ENCODE data around the gene LPAR2.
A peak's percentile ranks its signal among the peaks of the same experiment; 100 is the strongest.
"Not testable (repeated sequence)": the region's sequence is repeated elsewhere in the genome, so short reads cannot be mapped to it uniquely, and the experiment has no call there.

The LPAR2 gene

GRCh38 chr19:19618219-19619051 lies 9.6 kb downstream of the LPAR2 start, which contains the start of gene PBX4:
PBX4 (minus strand) TSS chr19:19618687; CDS start chr19:19618629, 58 bp downstream.
- no peaks in the 10 kb centered on the region for H3K27me3 ChIP-seq (ENCODE audit: control insufficient read depth in 2 of 2, insufficient read depth in 2 of 2, low read length in 2 of 2)
- H3K9ac ChIP-seq (ENCODE audit: low read depth in 1 of 2, low read length in 2 of 2): peak within 1 kb of the TSS; percentile 32 to 79
- no peaks in the 10 kb centered on the region for H3K9me3 ChIP-seq (ENCODE audit: control insufficient read depth in 2 of 2, low read length in 2 of 2)
- H3K27ac ChIP-seq (ENCODE audit: low read depth in 2 of 2, low read length in 2 of 2): peak within 1 kb of the TSS in 1 of 2 donors; percentile 9
- H3K36me3 ChIP-seq (ENCODE audit: control insufficient read depth in 2 of 2, insufficient read depth in 2 of 2, low read length in 2 of 2): no peaks in the 10 kb centered on the region
- H3K4me3 ChIP-seq (ENCODE audit: low read length in 2 of 2): peak within 1 kb of the TSS; percentile 67 to 70
- H3K4me1 ChIP-seq (ENCODE audit: control insufficient read depth in 2 of 2, insufficient read depth in 2 of 2, low read length in 2 of 2): peaks cover 10 to 17% of the 10 kb centered on the region in 2 donors

GRCh38 chr19:19615086-19615485 lies 12.9 kb downstream of the LPAR2 start:
- Histone ChIP-seq H3K36me3 (ENCODE audit: control insufficient read depth in 2 of 2, insufficient read depth in 2 of 2, low read length in 2 of 2) (no peaks in the 10 kb centered on the region), H3K9me3 (ENCODE audit: control insufficient read depth in 2 of 2, low read length in 2 of 2) (no peaks in the 10 kb centered on the region), H3K4me1 (ENCODE audit: control insufficient read depth in 2 of 2, insufficient read depth in 2 of 2, low read length in 2 of 2) (peaks cover 10 to 19% of the 10 kb centered on the region in 2 donors), H3K9ac (ENCODE audit: low read depth in 1 of 2, low read length in 2 of 2) (no peak overlapping the region), H3K27me3 (ENCODE audit: control insufficient read depth in 2 of 2, insufficient read depth in 2 of 2, low read length in 2 of 2) (no peaks in the 10 kb centered on the region), H3K27ac (ENCODE audit: low read depth in 2 of 2, low read length in 2 of 2) (no peak overlapping the region), H3K4me3 (ENCODE audit: low read length in 2 of 2) (no peak overlapping the region)

- Histone ChIP-seq H3K27me3 (ENCODE audit: control insufficient read depth in 2 of 2, insufficient read depth in 2 of 2, low read length in 2 of 2) (no peaks in the 10 kb centered on the region), H3K36me3 (ENCODE audit: control insufficient read depth in 2 of 2, insufficient read depth in 2 of 2, low read length in 2 of 2) (no peaks in the 10 kb centered on the region), H3K4me1 (ENCODE audit: control insufficient read depth in 2 of 2, insufficient read depth in 2 of 2, low read length in 2 of 2) (peaks cover 7 to 11% of the 10 kb centered on the region in 2 donors), H3K27ac (ENCODE audit: low read depth in 2 of 2, low read length in 2 of 2) (no peak overlapping the region), H3K4me3 (ENCODE audit: low read length in 2 of 2) (no peak overlapping the region), H3K9ac (ENCODE audit: low read depth in 1 of 2, low read length in 2 of 2) (no peak overlapping the region), H3K9me3 (ENCODE audit: control insufficient read depth in 2 of 2, low read length in 2 of 2) (no peaks in the 10 kb centered on the region)
Measured at GRCh38 chr19:19613506-19613905, 14.5 kb downstream of the LPAR2 start.

- no peak overlapping the region for H3K27ac ChIP-seq (ENCODE audit: low read depth in 2 of 2, low read length in 2 of 2)
- no peaks in the 10 kb centered on the region for H3K9me3 ChIP-seq (ENCODE audit: control insufficient read depth in 2 of 2, low read length in 2 of 2)
- H3K36me3 ChIP-seq (ENCODE audit: control insufficient read depth in 2 of 2, insufficient read depth in 2 of 2, low read length in 2 of 2): no peaks in the 10 kb centered on the region
- H3K9ac ChIP-seq (ENCODE audit: low read depth in 1 of 2, low read length in 2 of 2): no peak overlapping the region
- H3K27me3 ChIP-seq (ENCODE audit: control insufficient read depth in 2 of 2, insufficient read depth in 2 of 2, low read length in 2 of 2): no peaks in the 10 kb centered on the region
- H3K4me1 ChIP-seq (ENCODE audit: control insufficient read depth in 2 of 2, insufficient read depth in 2 of 2, low read length in 2 of 2): peaks cover 12 to 18% of the 10 kb centered on the region in 2 donors
- no peak overlapping the region for H3K4me3 ChIP-seq (ENCODE audit: low read length in 2 of 2)
Measured at GRCh38 chr19:19610376-19611202, 17.4 kb downstream of the LPAR2 start.

GRCh38 chr19:19606686-19607085 lies 21.3 kb downstream of the LPAR2 start:
- Histone ChIP-seq H3K4me1 (ENCODE audit: control insufficient read depth in 2 of 2, insufficient read depth in 2 of 2, low read length in 2 of 2) (peaks cover 17 to 27% of the 10 kb centered on the region in 2 donors), H3K9ac (ENCODE audit: low read depth in 1 of 2, low read length in 2 of 2) (peak overlapping the region in 1 of 2 donors; percentile 39), H3K27ac (ENCODE audit: low read depth in 2 of 2, low read length in 2 of 2) (peak overlapping the region; percentile 83 to 84)
- H3K4me3 ChIP-seq (ENCODE audit: low read length in 2 of 2); H3K36me3 ChIP-seq (ENCODE audit: control insufficient read depth in 2 of 2, insufficient read depth in 2 of 2, low read length in 2 of 2); H3K27me3 ChIP-seq (ENCODE audit: control insufficient read depth in 2 of 2, insufficient read depth in 2 of 2, low read length in 2 of 2); H3K9me3 ChIP-seq (ENCODE audit: control insufficient read depth in 2 of 2, low read length in 2 of 2): not testable (repeated sequence)

GRCh38 chr19:19606021-19606420 lies 22.0 kb downstream of the LPAR2 start:
- Histone ChIP-seq H3K27ac (ENCODE audit: low read depth in 2 of 2, low read length in 2 of 2) (peak overlapping the region; percentile 83 to 84), H3K4me3 (ENCODE audit: low read length in 2 of 2) (no peak overlapping the region), H3K27me3 (ENCODE audit: control insufficient read depth in 2 of 2, insufficient read depth in 2 of 2, low read length in 2 of 2) (no peaks in the 10 kb centered on the region), H3K9me3 (ENCODE audit: control insufficient read depth in 2 of 2, low read length in 2 of 2) (no peaks in the 10 kb centered on the region), H3K4me1 (ENCODE audit: control insufficient read depth in 2 of 2, insufficient read depth in 2 of 2, low read length in 2 of 2) (peaks cover 20 to 29% of the 10 kb centered on the region in 2 donors), H3K36me3 (ENCODE audit: control insufficient read depth in 2 of 2, insufficient read depth in 2 of 2, low read length in 2 of 2) (no peaks in the 10 kb centered on the region), H3K9ac (ENCODE audit: low read depth in 1 of 2, low read length in 2 of 2) (peak overlapping the region; percentile 39 to 52)

GRCh38 chr19:19602713-19603324 lies 25.2 kb downstream of the LPAR2 start:
- peak overlapping the region in 1 of 2 donors; percentile 38 for H3K9ac ChIP-seq (ENCODE audit: low read depth in 1 of 2, low read length in 2 of 2)
- H3K4me3 ChIP-seq (ENCODE audit: low read length in 2 of 2): no peak overlapping the region
- H3K36me3 ChIP-seq (ENCODE audit: control insufficient read depth in 2 of 2, insufficient read depth in 2 of 2, low read length in 2 of 2): no peaks in the 10 kb centered on the region
- no peaks in the 10 kb centered on the region for H3K9me3 ChIP-seq (ENCODE audit: control insufficient read depth in 2 of 2, low read length in 2 of 2)
- peaks cover 20 to 29% of the 10 kb centered on the region in 2 donors for H3K4me1 ChIP-seq (ENCODE audit: control insufficient read depth in 2 of 2, insufficient read depth in 2 of 2, low read length in 2 of 2)
- H3K27ac ChIP-seq (ENCODE audit: low read depth in 2 of 2, low read length in 2 of 2): peak overlapping the region; percentile 39 to 68
- H3K27me3 ChIP-seq (ENCODE audit: control insufficient read depth in 2 of 2, insufficient read depth in 2 of 2, low read length in 2 of 2): no peaks in the 10 kb centered on the region

GRCh38 chr19:19602136-19602712 lies 25.8 kb downstream of the LPAR2 start:
- Histone ChIP-seq H3K27me3 (ENCODE audit: control insufficient read depth in 2 of 2, insufficient read depth in 2 of 2, low read length in 2 of 2) (no peaks in the 10 kb centered on the region), H3K36me3 (ENCODE audit: control insufficient read depth in 2 of 2, insufficient read depth in 2 of 2, low read length in 2 of 2) (no peaks in the 10 kb centered on the region), H3K9ac (ENCODE audit: low read depth in 1 of 2, low read length in 2 of 2) (peak overlapping the region in 1 of 2 donors; percentile 38), H3K4me3 (ENCODE audit: low read length in 2 of 2) (no peak overlapping the region), H3K9me3 (ENCODE audit: control insufficient read depth in 2 of 2, low read length in 2 of 2) (no peaks in the 10 kb centered on the region), H3K27ac (ENCODE audit: low read depth in 2 of 2, low read length in 2 of 2) (peak overlapping the region; percentile 39 to 68), H3K4me1 (ENCODE audit: control insufficient read depth in 2 of 2, insufficient read depth in 2 of 2, low read length in 2 of 2) (peaks cover 20 to 29% of the 10 kb centered on the region in 2 donors)

- H3K27ac ChIP-seq (ENCODE audit: low read depth in 2 of 2, low read length in 2 of 2): no peak overlapping the region
Measured at GRCh38 chr19:19600793-19601330, 27.2 kb downstream of the LPAR2 start.

More at GRCh38 chr19:19600793-19601330, 27.2 kb downstream of the LPAR2 start:
- H3K9me3 ChIP-seq (ENCODE audit: control insufficient read depth in 2 of 2, low read length in 2 of 2): no peaks in the 10 kb centered on the region
- H3K36me3 ChIP-seq (ENCODE audit: control insufficient read depth in 2 of 2, insufficient read depth in 2 of 2, low read length in 2 of 2): no peaks in the 10 kb centered on the region
- no peaks in the 10 kb centered on the region for H3K27me3 ChIP-seq (ENCODE audit: control insufficient read depth in 2 of 2, insufficient read depth in 2 of 2, low read length in 2 of 2)
- no peak overlapping the region for H3K4me3 ChIP-seq (ENCODE audit: low read length in 2 of 2)
- H3K4me1 ChIP-seq (ENCODE audit: control insufficient read depth in 2 of 2, insufficient read depth in 2 of 2, low read length in 2 of 2): peaks cover 13 to 21% of the 10 kb centered on the region in 2 donors
- H3K9ac ChIP-seq (ENCODE audit: low read depth in 1 of 2, low read length in 2 of 2): no peak overlapping the region

Measured in mucosa of rectum (tissue), 2 donors.